Activated T-helper 1 cell treated with anti-CD3 and anti-CD28 coated beads, Interleukin-2, amount 50 U/mL, for 16 hours (primary cell): ENCODE measurements around the gene ZNF618.

Source experiments
- DNase-seq, 2 donors: peaks; one replicate each; pipeline ENCODE4 v3.0.0-alpha.2; 2020; ENCODE audit warnings: low read depth in 1 of 2, low spot score in 1 of 2

ZNF618 gene, protein sequence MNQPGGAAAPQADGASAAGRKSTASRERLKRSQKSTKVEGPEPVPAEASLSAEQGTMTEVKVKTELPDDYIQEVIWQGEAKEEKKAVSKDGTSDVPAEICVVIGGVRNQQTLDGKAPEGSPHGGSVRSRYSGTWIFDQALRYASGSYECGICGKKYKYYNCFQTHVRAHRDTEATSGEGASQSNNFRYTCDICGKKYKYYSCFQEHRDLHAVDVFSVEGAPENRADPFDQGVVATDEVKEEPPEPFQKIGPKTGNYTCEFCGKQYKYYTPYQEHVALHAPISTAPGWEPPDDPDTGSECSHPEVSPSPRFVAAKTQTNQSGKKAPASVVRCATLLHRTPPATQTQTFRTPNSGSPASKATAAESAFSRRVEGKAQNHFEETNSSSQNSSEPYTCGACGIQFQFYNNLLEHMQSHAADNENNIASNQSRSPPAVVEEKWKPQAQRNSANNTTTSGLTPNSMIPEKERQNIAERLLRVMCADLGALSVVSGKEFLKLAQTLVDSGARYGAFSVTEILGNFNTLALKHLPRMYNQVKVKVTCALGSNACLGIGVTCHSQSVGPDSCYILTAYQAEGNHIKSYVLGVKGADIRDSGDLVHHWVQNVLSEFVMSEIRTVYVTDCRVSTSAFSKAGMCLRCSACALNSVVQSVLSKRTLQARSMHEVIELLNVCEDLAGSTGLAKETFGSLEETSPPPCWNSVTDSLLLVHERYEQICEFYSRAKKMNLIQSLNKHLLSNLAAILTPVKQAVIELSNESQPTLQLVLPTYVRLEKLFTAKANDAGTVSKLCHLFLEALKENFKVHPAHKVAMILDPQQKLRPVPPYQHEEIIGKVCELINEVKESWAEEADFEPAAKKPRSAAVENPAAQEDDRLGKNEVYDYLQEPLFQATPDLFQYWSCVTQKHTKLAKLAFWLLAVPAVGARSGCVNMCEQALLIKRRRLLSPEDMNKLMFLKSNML

DNA sequence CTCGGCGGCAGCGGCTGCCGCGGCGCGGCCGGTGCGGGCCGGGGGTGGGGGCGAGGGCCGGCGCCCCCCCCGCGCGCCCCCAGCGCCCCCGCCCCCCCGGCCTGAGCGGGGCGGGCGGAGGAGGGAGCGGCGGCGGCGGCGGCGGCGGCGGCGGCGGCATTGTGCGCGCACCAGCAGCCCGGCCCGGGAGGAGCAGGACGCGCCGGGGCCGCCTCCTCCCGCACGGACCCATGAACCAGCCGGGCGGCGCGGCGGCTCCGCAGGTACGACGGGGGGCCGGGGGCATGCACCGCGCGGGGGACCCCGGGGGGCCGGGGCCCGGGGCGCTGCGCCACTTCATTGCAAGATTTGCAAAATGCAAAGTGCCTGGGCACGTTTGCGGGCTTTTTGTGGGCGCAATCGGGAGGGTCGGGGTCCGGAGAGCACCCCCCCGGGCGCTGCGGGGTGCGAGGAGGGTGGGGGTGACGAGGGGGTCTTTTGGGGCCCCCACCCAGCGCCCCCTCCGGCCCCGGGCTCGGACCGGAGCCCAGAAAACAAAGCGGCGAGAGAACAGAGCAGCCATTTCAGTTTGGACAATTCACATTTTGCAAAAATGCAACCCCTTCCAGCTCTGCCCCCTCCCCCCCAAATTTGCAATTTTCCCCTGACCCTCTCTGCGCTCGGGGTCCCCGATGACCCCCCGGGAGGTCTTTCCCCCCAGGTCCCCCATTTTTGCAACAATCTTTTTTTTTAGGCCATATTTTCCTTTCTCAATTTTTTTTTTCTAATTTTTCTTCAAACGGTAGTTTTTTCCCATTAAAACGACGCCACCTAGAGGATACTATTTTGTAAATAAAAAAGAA, at the start of gene ZNF618:
Gene ZNF618, plus strand, starts transcription at position 159 of the 842 bp plus-strand sequence. Its CDS starts 72 bp downstream, at position 231.
- no peak for DNase-seq

DNA sequence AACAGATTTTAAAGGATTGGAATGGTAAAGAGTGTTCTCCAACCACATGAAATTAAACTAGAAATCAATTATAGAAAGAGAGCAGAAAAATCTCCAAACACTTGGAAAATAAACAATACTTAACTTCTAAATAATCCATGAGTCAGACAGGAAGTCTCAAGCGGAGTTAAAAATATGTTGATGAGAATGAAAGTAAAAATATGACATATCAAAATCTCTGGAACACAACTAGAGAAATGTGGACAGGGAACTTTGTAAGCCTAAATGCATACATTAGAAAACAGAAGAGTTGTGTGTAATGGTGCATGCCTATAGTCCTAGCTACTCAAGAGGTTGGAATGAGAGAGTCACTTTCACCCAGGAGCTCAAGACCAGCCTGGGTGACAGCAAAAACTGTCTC, 47.9 kb upstream of the ZNF618 start:
- no peak for DNase-seq

DNA sequence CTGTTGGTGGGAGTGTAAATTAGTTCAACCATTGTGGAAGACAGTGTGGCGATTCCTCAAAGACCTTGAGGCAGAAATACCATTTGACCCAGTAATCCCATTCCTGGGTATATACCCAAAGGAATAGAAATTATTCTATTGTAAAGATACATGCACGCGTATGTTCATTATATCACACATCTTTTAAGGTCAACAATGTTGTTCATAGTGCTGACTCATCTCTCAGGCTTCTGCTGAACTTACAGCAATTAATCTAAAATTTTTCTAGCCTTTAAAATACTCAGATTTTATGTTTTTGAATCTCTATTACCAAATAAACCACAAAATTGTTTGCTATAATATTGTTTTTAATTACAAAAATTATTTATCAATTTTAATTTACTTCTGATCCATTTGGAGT, 38.8 kb upstream of the ZNF618 start:
- DNase-seq = no peak

DNA sequence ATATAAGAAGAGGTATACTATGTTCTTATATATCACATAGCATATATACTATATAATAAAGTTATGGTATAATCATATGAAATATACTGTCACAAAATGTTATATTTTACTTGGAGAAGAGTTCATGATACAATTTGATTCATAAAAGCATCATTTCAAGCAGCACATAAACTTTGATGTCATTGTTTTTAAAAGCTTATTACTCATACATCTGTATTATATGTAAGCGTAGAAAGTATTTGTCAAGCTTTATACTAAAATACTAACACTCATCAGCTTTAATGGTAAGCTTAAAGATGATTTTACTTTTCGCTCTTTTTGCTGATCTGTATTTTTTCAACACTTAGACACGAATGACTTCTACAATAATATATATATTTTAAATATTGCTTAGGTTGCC, 34.0 kb upstream of the ZNF618 start:
- DNase-seq = no peak

DNA sequence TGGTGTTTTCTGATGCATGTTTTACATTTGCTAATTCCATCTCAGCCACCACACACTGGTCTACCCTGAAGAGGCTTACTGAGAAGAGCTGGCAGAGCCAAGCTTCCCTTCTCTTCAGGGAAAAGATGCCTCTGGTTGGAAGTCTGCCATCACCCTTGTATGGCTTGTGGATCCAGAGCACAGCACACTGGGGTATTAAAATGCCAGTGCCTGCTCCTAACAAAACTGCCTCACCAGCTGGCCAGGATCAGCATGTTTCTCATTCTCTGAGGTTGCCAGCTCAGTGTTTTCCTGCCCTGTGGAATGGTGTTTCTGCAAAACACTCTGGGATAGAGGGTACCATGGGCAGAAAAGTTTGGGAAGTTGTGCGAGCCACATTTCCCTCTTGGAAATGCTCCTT, 31.6 kb upstream of the ZNF618 start:
- DNase-seq = no peak

DNA sequence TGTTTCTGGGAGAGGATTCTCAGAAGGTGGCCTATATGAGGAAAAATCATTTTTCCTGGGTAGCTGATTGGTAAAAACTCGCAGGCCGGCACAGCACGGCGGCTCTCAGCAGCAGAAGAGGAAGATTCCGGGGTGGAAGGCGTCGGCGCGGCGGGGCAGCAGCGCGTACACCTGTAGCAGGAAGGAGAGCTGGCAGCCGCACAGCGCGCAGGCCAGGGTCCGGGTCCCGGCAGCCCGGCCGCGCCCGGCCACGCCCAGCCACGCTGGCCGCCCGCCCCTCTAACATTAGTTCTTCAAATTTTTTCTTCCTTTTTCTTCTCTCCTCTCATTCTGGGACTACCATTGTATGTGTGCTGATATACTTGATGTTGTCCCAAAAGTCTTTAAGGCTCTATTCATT, 24.8 kb upstream of the ZNF618 start:
- DNase-seq = no peak

DNA sequence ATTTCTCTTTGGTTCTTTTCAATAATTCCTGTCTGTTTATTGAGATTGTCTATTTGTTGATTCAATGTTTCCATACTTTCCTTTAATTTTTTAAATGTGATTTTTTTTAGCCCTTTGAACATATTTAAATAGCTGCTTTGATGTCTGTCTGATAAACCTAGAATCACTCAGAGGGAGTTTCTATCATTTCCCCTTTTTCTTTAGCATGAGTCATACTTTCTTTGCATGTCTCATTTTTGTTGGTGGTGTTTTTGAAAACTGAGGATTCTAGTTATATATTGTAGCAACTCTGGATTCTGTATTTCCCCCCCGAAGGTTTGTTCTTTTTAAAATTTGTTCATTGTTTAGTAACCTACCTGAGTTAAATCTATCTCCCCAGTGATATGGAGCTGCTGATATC, 24.2 kb upstream of the ZNF618 start:
- no peak for DNase-seq

DNA sequence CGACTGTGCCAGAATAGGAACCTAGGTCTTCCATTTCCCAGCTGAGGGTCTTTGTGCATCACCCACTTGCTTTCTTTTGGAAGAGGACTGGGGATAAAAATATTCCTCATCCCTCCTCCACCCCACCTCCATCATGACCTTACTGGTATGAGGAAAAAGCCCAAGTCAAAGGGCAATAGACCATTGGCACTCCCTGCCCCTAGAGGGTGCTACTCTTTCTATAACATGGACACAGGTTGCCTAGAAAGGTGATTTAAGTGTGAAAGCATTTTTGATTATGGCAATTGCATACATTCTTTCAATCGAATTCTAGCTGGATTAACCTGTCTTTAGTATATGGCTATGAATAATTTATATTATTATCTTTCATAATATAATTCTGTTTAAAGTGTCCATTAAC, 22.8 kb upstream of the ZNF618 start:
- DNase-seq = no peak

DNA sequence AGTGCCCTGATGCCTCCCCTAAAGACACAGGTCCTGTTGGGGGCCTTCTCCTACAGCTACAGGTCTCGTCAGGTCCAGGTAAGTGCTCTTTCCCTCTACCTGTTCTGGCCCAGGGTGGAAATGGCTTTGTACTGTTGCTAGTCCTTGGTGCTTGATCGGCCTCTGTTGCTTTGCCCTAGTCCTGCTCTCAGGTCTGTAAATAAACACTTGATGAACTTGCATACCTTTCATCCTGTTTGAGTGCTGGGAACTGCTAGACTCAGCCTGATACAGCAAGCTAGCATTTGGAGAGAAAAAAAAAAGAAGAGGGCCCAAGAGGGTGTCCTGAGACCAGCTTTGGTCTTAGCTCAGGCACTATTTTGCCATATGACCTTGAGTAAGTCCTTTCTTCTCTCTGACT, 21.8 kb upstream of the ZNF618 start:
- DNase-seq = no peak

DNA sequence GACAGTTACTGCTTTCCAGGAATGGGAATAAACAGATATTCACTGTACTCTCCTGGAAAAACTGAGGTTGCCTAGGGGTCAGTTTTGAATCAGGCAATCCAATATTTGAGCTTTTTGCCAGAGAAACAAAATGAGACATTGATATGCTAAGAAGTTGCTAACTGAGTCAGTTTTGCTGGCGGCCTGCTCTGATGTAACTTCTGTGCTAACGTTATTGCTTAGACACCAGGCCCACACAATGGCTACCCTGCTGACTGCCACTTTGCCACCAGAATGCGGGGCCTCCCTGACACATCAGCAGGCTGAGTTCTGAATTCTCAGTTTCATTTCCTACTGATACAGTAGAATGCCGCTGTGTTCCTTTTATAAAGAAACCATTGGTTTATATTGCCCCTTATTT, 18.2 kb upstream of the ZNF618 start:
- DNase-seq = no peak

DNA sequence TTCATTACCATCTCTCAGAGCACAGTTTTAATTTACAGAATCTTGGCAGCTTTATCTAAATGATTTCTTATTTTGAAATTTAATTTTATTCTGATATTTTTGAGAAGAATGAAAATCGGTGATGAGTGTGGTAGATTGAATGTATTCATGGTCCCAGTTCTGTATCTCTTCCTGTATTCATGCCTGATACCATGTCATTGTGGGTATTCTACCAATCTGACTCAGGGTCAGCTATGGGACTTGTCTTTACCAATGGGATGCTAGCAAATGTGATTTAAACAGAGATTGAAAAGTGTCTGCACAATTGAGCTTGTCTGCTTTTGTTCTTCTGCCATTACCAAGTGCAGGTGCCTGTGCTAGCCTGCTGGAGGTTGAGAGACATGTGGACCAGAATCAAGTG, 17.8 kb upstream of the ZNF618 start:
- DNase-seq = no peak

DNA sequence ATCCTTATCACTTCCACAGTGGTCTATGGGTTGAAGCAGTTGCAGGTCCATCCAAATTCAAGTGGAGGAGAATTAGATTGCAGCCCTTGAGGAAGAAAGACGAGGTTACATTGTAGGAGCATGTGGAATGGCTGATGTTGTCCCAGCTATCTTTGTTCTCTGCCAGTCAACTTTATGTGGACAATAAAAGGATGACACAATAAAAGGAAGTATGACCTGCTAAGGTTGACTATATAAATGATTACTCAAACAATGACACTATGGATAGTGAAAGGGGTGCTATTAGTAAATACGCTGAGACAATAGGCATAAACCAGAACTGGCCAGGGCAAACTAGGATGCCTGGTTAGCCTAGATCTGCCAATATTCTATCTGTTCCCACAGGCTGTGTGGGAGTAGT, 12.8 kb upstream of the ZNF618 start:
- DNase-seq = no peak

DNA sequence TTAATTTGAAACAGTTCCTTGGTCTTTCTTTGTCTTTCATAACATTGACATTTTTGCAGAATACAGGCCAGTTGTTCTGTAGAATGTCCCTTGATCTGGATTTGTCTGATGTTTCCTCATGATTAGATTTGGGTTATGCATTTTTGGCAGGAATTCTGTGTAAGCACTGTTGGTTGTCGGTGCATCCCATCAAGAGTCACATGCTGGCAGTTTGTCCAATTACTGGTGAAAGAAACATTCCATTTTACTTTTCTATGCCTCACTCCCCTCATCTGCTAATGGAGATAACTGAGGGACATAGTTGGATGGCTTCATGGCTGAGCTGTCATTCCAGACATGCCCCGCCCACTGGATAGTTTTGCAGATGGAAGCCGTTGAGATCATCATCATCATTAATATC, 7.6 kb upstream of the ZNF618 start:
- no peak for DNase-seq

DNA sequence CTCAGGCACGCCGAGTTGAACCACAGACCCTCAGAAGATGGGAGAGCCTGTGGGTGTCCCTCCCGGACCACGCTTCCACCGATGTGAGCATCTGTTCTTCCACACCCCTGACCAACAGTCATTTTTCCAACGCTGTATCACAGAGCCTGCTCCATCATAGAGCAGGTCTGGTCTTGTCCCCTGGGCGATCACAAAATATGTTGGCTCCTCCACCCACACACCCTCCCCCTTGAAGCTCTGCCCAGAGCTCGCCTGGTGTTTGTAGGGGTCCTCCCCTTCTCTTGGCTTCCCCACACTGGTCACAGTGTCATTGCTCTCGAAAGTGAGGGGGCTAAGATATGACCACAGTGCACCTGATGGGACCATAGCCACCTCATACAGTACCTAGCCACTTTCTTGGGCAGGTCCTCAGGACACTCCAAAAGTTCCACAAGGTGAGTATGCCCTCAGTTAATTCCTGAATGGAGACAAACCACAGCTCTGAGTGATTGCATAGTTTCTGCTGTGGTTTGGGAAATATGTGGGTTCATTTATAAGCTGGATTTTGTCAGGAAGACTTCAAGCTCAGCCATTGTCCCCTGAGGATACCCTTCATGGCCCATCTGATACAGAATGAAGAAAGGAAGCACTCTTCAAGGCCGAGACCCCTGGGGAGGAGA, 3.5 kb upstream of the ZNF618 start:
- DNase-seq = no peak

DNA sequence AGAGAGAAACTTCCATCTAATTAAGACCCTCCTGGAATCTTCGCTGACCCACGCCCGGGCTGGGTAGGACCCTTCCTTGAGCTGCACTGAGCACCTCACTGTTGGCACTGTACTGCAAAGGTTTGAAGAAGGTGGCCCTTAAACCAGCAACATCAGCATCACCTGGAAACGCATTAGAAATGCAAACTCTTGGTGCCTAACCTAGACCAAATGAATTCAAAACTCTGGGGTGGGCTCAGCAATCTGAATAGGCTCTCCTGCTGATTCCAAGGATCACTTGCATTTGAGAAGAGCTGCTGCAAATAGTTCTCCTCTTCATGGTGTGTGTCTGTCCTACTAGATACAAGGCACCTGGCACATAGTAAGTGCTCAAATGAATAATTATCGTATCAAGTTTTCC, 2.7 kb upstream of the ZNF618 start:
- no peak for DNase-seq

DNA sequence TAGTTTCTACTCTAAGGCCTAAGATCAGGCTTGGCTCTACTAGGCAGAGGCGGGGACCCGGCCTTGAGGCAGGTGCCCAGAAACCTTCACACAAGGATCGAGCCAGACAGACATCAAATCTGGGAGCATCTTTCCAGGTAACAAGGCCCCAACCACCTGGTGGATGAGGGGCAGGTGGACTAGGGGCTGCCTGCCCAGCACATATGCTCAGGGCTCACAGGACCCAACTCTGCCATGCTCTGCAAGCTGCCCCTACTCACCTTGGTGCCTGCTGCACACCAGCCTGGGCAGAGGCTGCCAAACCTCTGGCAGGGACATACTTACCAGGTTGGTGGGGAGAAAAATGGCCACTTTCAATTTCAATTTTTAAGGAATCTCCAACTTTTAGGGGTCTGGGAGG, 2.2 kb upstream of the ZNF618 start:
- no peak for DNase-seq

DNA sequence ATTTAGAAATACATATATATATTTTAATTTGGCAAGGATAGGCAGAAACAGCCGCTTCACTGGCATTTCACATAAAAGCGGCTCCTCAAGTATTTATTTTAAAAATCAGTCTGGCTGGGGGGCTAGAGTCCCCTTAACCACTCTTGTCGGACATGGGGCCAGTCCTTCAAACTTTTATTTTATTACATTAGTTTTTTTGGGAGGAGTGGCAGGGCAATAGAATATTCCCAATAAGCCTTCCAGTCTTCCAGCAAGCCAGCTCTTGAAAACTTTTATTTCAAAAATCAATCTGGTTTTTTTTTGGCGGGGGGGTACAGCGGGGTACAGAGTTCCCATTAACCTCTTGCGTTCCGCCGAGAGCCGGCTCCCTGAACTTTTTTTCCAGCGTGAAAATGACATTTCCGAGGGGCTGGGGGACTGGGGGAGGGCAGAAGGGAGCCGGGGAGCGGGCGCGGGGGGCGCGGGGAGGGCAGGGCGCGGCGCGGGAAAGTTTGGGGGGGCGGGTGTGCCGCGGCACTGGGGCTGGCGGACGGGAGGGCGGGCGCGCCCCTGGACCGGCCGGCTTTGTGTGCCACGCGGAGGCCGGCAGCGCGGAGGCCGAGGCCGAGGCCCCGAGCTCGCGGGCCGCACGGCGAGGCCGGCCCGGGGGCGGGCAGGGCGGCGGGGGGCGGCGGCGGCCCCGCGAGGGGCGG, 504 bp upstream of the ZNF618 start:
- DNase-seq = no peak

DNA sequence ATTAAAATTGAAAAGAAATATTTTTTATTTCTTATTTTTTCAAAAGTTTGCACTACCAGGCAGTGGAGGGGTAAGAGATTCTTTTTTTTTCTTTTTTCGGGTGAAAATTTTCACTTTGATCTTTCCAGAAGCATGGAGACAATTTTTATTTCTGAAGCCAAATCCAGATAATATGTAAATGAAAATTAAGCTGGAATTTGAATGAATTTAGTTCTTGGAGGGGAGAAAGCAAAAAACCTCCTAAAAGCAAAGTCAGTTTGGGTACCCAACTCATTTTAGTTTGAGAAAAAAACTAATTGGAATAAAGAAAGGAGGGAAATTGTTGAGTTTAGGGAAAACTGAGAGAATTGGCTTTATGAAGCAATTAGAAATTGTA, 872 bp downstream of the ZNF618 start:
- DNase-seq = no peak

DNA sequence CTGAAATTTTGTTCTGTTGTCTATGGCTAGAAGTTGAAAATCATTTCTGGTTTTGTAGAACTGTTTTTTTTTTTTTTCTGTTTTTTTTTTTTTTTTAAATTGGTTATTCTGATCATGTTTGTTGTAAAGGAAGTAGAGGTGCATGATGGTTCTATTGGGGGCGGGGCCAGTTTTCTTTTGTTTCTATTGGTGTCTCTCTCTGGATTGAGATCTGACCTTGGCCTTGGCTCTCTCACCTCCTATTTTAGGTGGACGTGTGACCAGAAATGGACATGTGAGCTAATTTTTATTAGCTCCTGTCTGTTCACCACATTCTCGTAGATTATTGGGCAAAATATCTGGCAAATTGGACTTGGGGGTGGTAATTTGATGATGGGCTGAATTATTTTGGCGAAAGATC, 3.2 kb downstream of the ZNF618 start:
- DNase-seq = no peak

DNA sequence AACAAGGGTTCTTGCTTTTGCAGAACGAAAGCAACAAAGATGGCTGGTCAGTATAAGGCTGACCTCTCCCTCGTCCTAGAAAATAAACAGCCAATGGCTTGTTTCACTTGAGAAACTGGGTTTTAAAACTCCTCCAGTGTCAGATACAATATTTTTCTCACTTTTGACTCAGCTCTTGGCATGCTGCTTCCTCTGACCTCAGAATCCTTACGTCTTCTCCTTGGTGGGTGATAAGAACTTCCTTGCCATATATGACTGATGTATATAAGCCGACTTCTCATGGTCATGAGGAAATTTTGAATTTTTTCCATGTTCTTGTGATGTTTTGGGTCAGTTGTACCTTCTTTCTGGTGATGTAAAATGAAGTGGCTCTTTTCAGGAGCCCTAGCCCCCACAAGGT, 3.8 kb downstream of the ZNF618 start:
- no peak for DNase-seq
